Lung (tissue), 12 donors: ENCODE data around the gene TNKS1BP1. TPM values are rescaled to one million over a fixed set of nuclear protein-coding genes. Genes with fewer than 3 reads are reported as not detected.

ENCODE experiments used
- ATAC-seq: fragments of 200-7000 bp; cut with Tn5 transposase; one replicate; pipeline ENCODE4 v1.9.1; 2020; ENCODE audit warnings: moderate number of reproducible peaks; ENCODE audit not compliant: insufficient read depth, low FRiP score
- DNase-seq, 3 donors: peaks; one replicate each; pipeline ENCODE4 v3.0.0-alpha.2; 2013 to 2017
- H3K27ac ChIP-seq, 2 donors: one replicate each; pipeline ENCODE4 v1.5.1; 2013; ENCODE audit warnings: mild to moderate bottlenecking in 2 of 2, moderate library complexity in 2 of 2, control low read depth in 1 of 2, inconsistent platforms in 1 of 2, low read depth in 1 of 2, low read length in 1 of 2
- H3K27me3 ChIP-seq, 3 donors: one replicate each; pipeline ENCODE4 v1.5.1; 2013; ENCODE audit warnings: low read length in 2 of 3; ENCODE audit not compliant: control insufficient read depth in 3 of 3, insufficient read depth in 3 of 3
- H3K36me3 ChIP-seq, 4 donors: one replicate each; pipeline ENCODE4 v1.5.1; 2013; ENCODE audit warnings: low read length in 4 of 4, mild to moderate bottlenecking in 1 of 4, moderate library complexity in 1 of 4; ENCODE audit not compliant: control insufficient read depth in 4 of 4, insufficient read depth in 4 of 4
- H3K4me1 ChIP-seq, 5 donors: one replicate each; pipeline ENCODE4 v1.5.1; 2013; ENCODE audit warnings: low read length in 5 of 5, mild to moderate bottlenecking in 2 of 5, moderate library complexity in 1 of 5; ENCODE audit not compliant: control insufficient read depth in 5 of 5, insufficient read depth in 5 of 5
- H3K4me3 ChIP-seq: one replicate; pipeline ENCODE4 v1.5.1; 2013; ENCODE audit warnings: mild to moderate bottlenecking, control low read depth, moderate library complexity
- H3K9ac ChIP-seq, 2 donors: one replicate each; pipeline ENCODE4 v1.5.1; 2013; ENCODE audit warnings: low read length in 2 of 2, control low read depth in 1 of 2; ENCODE audit not compliant: insufficient read depth in 1 of 2
- H3K9me3 ChIP-seq, 4 donors: one replicate each; pipeline ENCODE4 v1.5.1; 2013; ENCODE audit warnings: low read length in 3 of 4, mild to moderate bottlenecking in 1 of 4, moderate library complexity in 1 of 4; ENCODE audit not compliant: control insufficient read depth in 4 of 4, insufficient read depth in 3 of 4
- WGBS, 2 donors: extraction: QIAGEN DNeasy Blood & Tissue Kit; methylation state at CpG; one replicate each; pipeline ENCODE4 v1.1.7; 2013; 5-methylcytosine and 5-hydroxymethylcytosine counted together
- polyA plus RNA-seq, 2 donors: library from polyadenylated mRNA; stranded (reverse); fragments of 200-250 nt; gene quantifications; one replicate each; pipeline ENCODE4 v1.2.1, GENCODE V29; 2013
- total RNA-seq, 2 donors: library from RNA; depleted of rRNA in 1 of 2; stranded (reverse); fragments of >200 nt in 1 of 2; gene quantifications; one replicate each; pipeline ENCODE4 v1.2.1, GENCODE V29; 2014 to 2021
- TF ChIP-seq, protein P1 (sequence below): IDR thresholded peaks from 2 replicates; pipeline ENCODE4 v1.5.1; 2012; ENCODE audit warnings: mild to moderate bottlenecking; ENCODE audit errors: control extremely low read depth, extremely low read depth
- donor health status: control.
- donor health status: control.
- donor health status: Bipolar disorder and iron deficiency.
- donor health status: healthy.
- donor health status: DM: yes; HTN: yes; CAD: no.

The TNKS1BP1 gene
- total and polyA plus RNA-seq, 4 donors: 87.0 to 220 (median 139) TPM

DNA sequence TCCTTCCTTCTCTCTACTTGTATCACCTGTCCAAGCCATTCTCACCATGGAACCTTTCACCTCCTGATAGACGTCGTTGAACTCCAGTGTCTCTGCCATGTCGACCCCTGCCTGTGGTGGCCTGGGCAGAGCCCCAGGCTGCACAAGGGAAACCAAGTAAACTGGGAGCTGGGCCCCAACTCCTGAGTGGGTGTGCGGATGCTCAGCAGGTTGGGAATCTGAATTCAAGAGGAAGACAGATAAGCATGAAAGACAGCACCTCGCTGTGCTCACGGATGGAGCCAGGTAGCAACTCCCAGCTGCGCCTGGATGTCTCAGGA is 10.2 kb upstream of the TNKS1BP1 start:
- no peaks in the 10 kb centered on the region for H3K9me3 ChIP-seq
- peaks cover 0 to 23% (median 12%) of the 10 kb centered on the region in 5 donors for H3K4me1 ChIP-seq
- TF ChIP-seq, protein P1, sequence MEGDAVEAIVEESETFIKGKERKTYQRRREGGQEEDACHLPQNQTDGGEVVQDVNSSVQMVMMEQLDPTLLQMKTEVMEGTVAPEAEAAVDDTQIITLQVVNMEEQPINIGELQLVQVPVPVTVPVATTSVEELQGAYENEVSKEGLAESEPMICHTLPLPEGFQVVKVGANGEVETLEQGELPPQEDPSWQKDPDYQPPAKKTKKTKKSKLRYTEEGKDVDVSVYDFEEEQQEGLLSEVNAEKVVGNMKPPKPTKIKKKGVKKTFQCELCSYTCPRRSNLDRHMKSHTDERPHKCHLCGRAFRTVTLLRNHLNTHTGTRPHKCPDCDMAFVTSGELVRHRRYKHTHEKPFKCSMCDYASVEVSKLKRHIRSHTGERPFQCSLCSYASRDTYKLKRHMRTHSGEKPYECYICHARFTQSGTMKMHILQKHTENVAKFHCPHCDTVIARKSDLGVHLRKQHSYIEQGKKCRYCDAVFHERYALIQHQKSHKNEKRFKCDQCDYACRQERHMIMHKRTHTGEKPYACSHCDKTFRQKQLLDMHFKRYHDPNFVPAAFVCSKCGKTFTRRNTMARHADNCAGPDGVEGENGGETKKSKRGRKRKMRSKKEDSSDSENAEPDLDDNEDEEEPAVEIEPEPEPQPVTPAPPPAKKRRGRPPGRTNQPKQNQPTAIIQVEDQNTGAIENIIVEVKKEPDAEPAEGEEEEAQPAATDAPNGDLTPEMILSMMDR: no peak
- DNase-seq (no peak), ATAC-seq (no peak)
- H3K4me3 ChIP-seq: peak overlapping the region; percentile 74
- H3K27ac ChIP-seq: peak overlapping the region; percentile 64 to 89
- 6 to 7% methylated on average over 7 of the region's 7 CpGs for WGBS, 2 donors
- H3K9ac ChIP-seq: peak overlapping the region; percentile 81 to 90
- no peaks in the 10 kb centered on the region for H3K27me3 ChIP-seq
- H3K36me3 ChIP-seq: peaks cover 3 to 42% (median 30%) of the 10 kb centered on the region in 4 donors

DNA sequence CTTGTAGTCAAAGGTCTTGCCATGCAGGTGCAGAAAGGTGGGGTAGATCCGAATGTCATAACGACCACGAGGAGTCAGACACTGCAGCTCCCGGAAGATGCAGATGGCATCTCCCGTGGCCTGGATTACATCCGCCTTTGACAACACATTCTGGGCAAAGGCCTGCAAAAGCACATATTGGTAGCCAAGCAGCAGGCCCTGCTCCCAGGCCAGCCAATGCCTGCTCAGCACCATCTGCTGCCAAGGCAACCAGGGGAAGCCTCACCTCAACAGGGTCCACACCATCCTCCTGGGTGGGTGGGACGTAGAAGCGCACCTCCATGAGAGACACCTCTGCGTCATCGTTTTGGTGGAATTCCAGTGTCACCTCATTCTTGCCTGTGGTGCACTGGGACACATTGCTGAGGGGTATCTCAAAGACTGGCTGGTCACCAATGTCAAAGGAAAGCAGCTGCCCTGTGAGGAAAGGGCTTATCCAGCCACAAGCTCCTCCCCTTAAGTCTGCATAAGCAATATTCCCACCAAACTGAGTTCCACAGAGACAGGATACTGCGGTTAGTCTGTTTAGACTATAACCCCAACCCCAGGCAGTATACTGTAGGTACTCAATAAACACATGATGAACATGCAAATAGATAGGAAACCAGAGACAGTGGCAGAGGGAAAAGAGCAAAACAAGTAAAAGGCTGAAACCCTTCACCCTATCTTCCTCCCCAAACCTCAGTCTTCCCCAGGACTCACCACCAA is 8.1 kb upstream of the TNKS1BP1 start:
- Histone ChIP-seq H3K27ac (no peak overlapping the region), H3K9ac (no peak overlapping the region), H3K4me1 (peaks cover 0 to 19% (median 8%) of the 10 kb centered on the region in 5 donors), H3K4me3 (no peak overlapping the region), H3K9me3 (no peaks in the 10 kb centered on the region), H3K36me3 (peaks cover 6 to 61% (median 45%) of the 10 kb centered on the region in 4 donors), H3K27me3 (no peaks in the 10 kb centered on the region)
- WGBS, 2 donors: 86 to 92% methylated on average over 11 of the region's 11 CpGs
- DNase-seq (no peak), ATAC-seq (no peak)
- TF ChIP-seq, protein P1: no peak

DNA sequence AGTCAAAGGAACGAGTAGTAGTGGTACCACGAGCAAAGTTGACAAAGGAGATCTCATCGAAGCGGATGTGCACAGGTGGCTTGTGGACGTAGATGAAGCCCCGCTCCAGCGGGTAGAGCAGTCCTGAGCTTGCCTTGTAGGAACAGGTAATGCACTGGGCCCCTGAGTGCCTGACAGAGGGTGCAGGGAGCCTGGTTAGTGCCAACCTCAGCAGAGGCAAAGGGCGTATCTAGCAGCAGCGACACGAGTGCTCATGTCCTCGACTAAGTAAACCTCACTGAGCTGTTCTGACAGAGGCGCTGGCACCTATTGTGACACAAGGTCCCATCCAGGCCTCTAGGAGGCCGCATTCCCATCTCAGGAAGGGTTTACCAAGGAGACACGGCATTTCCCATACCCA is 7.0 kb upstream of the TNKS1BP1 start:
- Histone ChIP-seq H3K9ac (no peak overlapping the region), H3K9me3 (no peaks in the 10 kb centered on the region), H3K27me3 (no peaks in the 10 kb centered on the region), H3K4me1 (peaks cover 0 to 17% (median 7%) of the 10 kb centered on the region in 5 donors), H3K4me3 (no peak overlapping the region), H3K36me3 (peaks cover 6 to 73% (median 54%) of the 10 kb centered on the region in 4 donors), H3K27ac (no peak overlapping the region)
- ATAC-seq (no peak), DNase-seq (no peak)
- TF ChIP-seq, protein P1: no peak
- WGBS, 2 donors: 94 to 96% methylated on average over 14 of the region's 14 CpGs
